CD4-positive, alpha-beta T cell (primary cell): ENCODE measurements around the gene PRPSAP2. TPM values are rescaled to one million over a fixed set of nuclear protein-coding genes. Genes with fewer than 3 reads are reported as not detected.

Experiments
- ATAC-seq: fragments of 200-7000 bp; cut with Tn5 transposase; one replicate; pipeline ENCODE4 v1.10.0; 2022; ENCODE audit warnings: mild to moderate bottlenecking; ENCODE audit not compliant: poor library complexity
- CTCF ChIA-PET: fragments of 350-600 bp; sonication (Branson Sonifier 250); formaldehyde crosslinking; loops from one replicate; lab custom pipeline; 2021; ENCODE audit warnings: antibody characterized with exemption, inconsistent platforms; lab: Charles Lee
- POLR2A ChIA-PET: fragments of 350-600 bp; sonication (Branson Sonifier 250); formaldehyde crosslinking; loops from one replicate; lab custom pipeline; 2021; ENCODE audit warnings: antibody characterized with exemption, inconsistent platforms; lab: Charles Lee
- DNase-seq, 14 experiments: peaks; one replicate each; pipeline ENCODE4 v3.0.0-alpha.2; 2013 to 2020; ENCODE audit warnings: mixed read lengths in 2 of 14
- H3K27ac ChIP-seq, 2 donors: one replicate each; pipeline versions ENCODE4 v1.5.1 to v1.7.0; 2013; ENCODE audit warnings: low read length in 2 of 2, low read depth in 1 of 2, mild to moderate bottlenecking in 1 of 2
- H3K27me3 ChIP-seq, 2 experiments: 1 replicate in 1 of 2; 2 replicates in 1 of 2; pipeline versions ENCODE4 v1.6.1 to v1.7.0; 2013; ENCODE audit warnings: low read length in 2 of 2, control low read depth in 1 of 2, mild to moderate bottlenecking in 1 of 2, moderate library complexity in 1 of 2; ENCODE audit not compliant: insufficient read depth in 2 of 2, control insufficient read depth in 1 of 2
- H3K36me3 ChIP-seq: one replicate; pipeline ENCODE4 v1.6.1; 2013; ENCODE audit warnings: low read length, control low read depth; ENCODE audit not compliant: insufficient read depth
- H3K4me1 ChIP-seq: one replicate; pipeline ENCODE4 v1.6.1; 2013; ENCODE audit warnings: low read length, control low read depth; ENCODE audit not compliant: insufficient read depth
- H3K4me3 ChIP-seq: one replicate; pipeline ENCODE4 v1.5.1; 2013; ENCODE audit warnings: mild to moderate bottlenecking, low read length, moderate library complexity
- H3K9me3 ChIP-seq, 2 experiments: 1 replicate in 1 of 2; 2 replicates in 1 of 2; pipeline versions ENCODE4 v1.6.1 to v1.7.0; 2013; ENCODE audit warnings: low read length in 2 of 2, mild to moderate bottlenecking in 2 of 2, control low read depth in 1 of 2, moderate library complexity in 1 of 2; ENCODE audit not compliant: control insufficient read depth in 1 of 2, insufficient read depth in 1 of 2
- H3K27ac Mint-ChIP-seq: one replicate; pipeline ENCODE4 v1.8.0; 2020; ENCODE audit warnings: mixed read lengths
- H3K27me3 Mint-ChIP-seq: one replicate; pipeline ENCODE4 v1.8.0; 2021; ENCODE audit warnings: mixed read lengths
- H3K36me3 Mint-ChIP-seq: one replicate; pipeline ENCODE4 v1.8.0; 2021; ENCODE audit warnings: low read depth, mixed read lengths
- H3K4me1 Mint-ChIP-seq: one replicate; pipeline ENCODE4 v1.8.0; 2021; ENCODE audit warnings: low read depth, mixed read lengths
- H3K4me3 Mint-ChIP-seq: one replicate; pipeline ENCODE4 v1.8.0; 2020; ENCODE audit warnings: mild to moderate bottlenecking, mixed read lengths
- H3K9me3 Mint-ChIP-seq: one replicate; pipeline ENCODE4 v1.8.0; 2020; ENCODE audit warnings: mixed read lengths
- CTCF ChIP-seq: fragments of 200-600 bp; IDR thresholded peaks from one replicate; pipeline ENCODE4 v1.8.0; 2022; ENCODE audit warnings: antibody characterized with exemption, mild to moderate bottlenecking
- intact Hi-C, 2 experiments: fragments of 100-400 bp; cut with DNase I in 1 of 2; cut with micrococcal nuclease in 1 of 2; formaldehyde crosslinking; loops; one replicate each; pipeline versions ENCODE4 v1.15.1 to v1.9.0; 2023 to 2025; cut with DNase I, micrococcal nuclease
- total RNA-seq, 174 experiments: library from RNA in 2 of 174; stranded (reverse) in 2 of 174; gene quantifications; one replicate each; pipeline ENCODE4 v1.2.3 and lab custom pipeline; 2021 to 2026

The PRPSAP2 gene
- total RNA-seq, 2 experiments from 2014 or later, result 24.9 to 25.5 TPM

- TF ChIP-seq CTCF, result no peak
- H3K4me3 Mint-ChIP-seq, result peak overlapping the region; percentile 95
- H3K27ac Mint-ChIP-seq, result peak overlapping the region; percentile 89
- H3K4me1 Mint-ChIP-seq, result peaks cover 39% of the 10 kb centered on the region
- peaks cover 6% of the 10 kb centered on the region for H3K36me3 Mint-ChIP-seq
- Histone ChIP-seq H3K4me1 (peaks cover 44% of the 10 kb centered on the region), H3K4me3 (no peak overlapping the region), H3K27ac (no peak overlapping the region), H3K36me3 (no peaks in the 10 kb centered on the region), H3K27me3 (no peaks in the 10 kb centered on the region), H3K9me3 (no peaks in the 10 kb centered on the region)
- ATAC-seq (no peak), DNase-seq (no peak)
- H3K9me3 Mint-ChIP-seq, result no peaks in the 10 kb centered on the region
- intact Hi-C loops, result loop anchor here in 1 of 2 experiments (5.0 kb wide), 1 partner anchor 152 kb away; no protein-coding TSS in a partner anchor
- H3K27me3 Mint-ChIP-seq, result no peaks in the 10 kb centered on the region
- POLR2A ChIA-PET, result no interaction called here
- CTCF ChIA-PET, result no interaction called here
These were observed 3.0 kb upstream of the PRPSAP2 start for GRCh38 chr17:18854956-18855355.

- Histone ChIP-seq H3K4me3 (peak overlapping the region; percentile 80), H3K36me3 (no peaks in the 10 kb centered on the region), H3K4me1 (peaks cover 52% of the 10 kb centered on the region), H3K27ac (peak overlapping the region; percentile 41 to 53), H3K9me3 (no peaks in the 10 kb centered on the region), H3K27me3 (no peaks in the 10 kb centered on the region)
- ChIA-PET POLR2A (interaction anchor here (0.6 kb wide), 1 partner anchor 100 kb away, joined by 3 read pairs; no protein-coding TSS in a partner anchor), CTCF (no interaction called here)
- H3K27me3 Mint-ChIP-seq, result no peaks in the 10 kb centered on the region
- intact Hi-C loops, result loop anchor here in 1 of 2 experiments (5.0 kb wide), 1 partner anchor 151 kb away; no protein-coding TSS in a partner anchor
- peak; percentile 74 to 94 (median 82) for DNase-seq
- H3K9me3 Mint-ChIP-seq, result no peaks in the 10 kb centered on the region
- H3K4me1 Mint-ChIP-seq, result peaks cover 49% of the 10 kb centered on the region
- peak; percentile 88 for ATAC-seq
- H3K4me3 Mint-ChIP-seq, result peak overlapping the region; percentile 95
- H3K27ac Mint-ChIP-seq, result peak overlapping the region; percentile 89
- no peak for TF ChIP-seq CTCF
- H3K36me3 Mint-ChIP-seq, result peaks cover 6% of the 10 kb centered on the region
These were observed 1.9 kb upstream of the PRPSAP2 start for GRCh38 chr17:18855831-18856569.

GRCh38 chr17:18856570-18856915 lies 1.4 kb upstream of the PRPSAP2 start:
- intact Hi-C loops, result loop anchor here in 1 of 2 experiments (5.0 kb wide), 1 partner anchor 151 kb away; no protein-coding TSS in a partner anchor
- POLR2A ChIA-PET, result no interaction called here
- Mint-ChIP-seq H3K36me3 (peaks cover 6% of the 10 kb centered on the region), H3K27ac (peak overlapping the region; percentile 89), H3K4me3 (peak overlapping the region; percentile 95), H3K4me1 (peaks cover 52% of the 10 kb centered on the region), H3K9me3 (no peaks in the 10 kb centered on the region), H3K27me3 (no peaks in the 10 kb centered on the region)
- DNase-seq (no peak), ATAC-seq (no peak)
- Histone ChIP-seq H3K27ac (peak overlapping the region; percentile 41 to 53), H3K4me1 (peaks cover 53% of the 10 kb centered on the region), H3K27me3 (no peaks in the 10 kb centered on the region), H3K36me3 (no peaks in the 10 kb centered on the region), H3K4me3 (peak overlapping the region; percentile 80), H3K9me3 (no peaks in the 10 kb centered on the region)
- no peak for TF ChIP-seq CTCF
- CTCF ChIA-PET, result no interaction called here
